HEK293 (cell line): ENCODE results near the gene CTBP2.

ENCODE experiments used
- CTCF ChIP-seq: fragments of 450-650 bp; formaldehyde crosslinking; IDR thresholded peaks from 2 replicates; pipeline ENCODE4 v1.5.1; 2016; ENCODE audit warnings: missing biosample characterization, missing genetic modification characterization
- KLF10 ChIP-seq: fragments of 450-650 bp; IDR thresholded peaks from 2 replicates; pipeline ENCODE4 v1.5.1; 2018; ENCODE audit warnings: missing biosample characterization, mild to moderate bottlenecking, missing genetic modification characterization
- KLF16 ChIP-seq: fragments of 450-650 bp; formaldehyde crosslinking; IDR thresholded peaks from 2 replicates; pipeline ENCODE4 v1.5.1; 2017; ENCODE audit warnings: missing biosample characterization, missing genetic modification characterization
- REST ChIP-seq: fragments of 450-650 bp; formaldehyde crosslinking; IDR thresholded peaks from 2 replicates; pipeline ENCODE4 v1.5.1; 2016; ENCODE audit warnings: missing biosample characterization, missing genetic modification characterization
- ZBTB44 ChIP-seq: fragments of 450-650 bp; IDR thresholded peaks from 2 replicates; pipeline ENCODE4 v1.5.1; 2018; ENCODE audit warnings: missing biosample characterization, mild to moderate bottlenecking, missing genetic modification characterization
- ZFP41 ChIP-seq: fragments of 450-650 bp; formaldehyde crosslinking; IDR thresholded peaks from 2 replicates; pipeline ENCODE4 v1.5.1; 2016; ENCODE audit warnings: missing biosample characterization, missing genetic modification characterization, borderline replicate concordance
- ZNF23 ChIP-seq: fragments of 450-650 bp; formaldehyde crosslinking; IDR thresholded peaks from 2 replicates; pipeline ENCODE4 v1.5.1; 2016; ENCODE audit warnings: missing biosample characterization, missing genetic modification characterization, borderline replicate concordance
- ZNF514 ChIP-seq: fragments of 450-650 bp; formaldehyde crosslinking; IDR thresholded peaks from 2 replicates; pipeline ENCODE4 v1.5.1; 2016; ENCODE audit warnings: missing biosample characterization, missing genetic modification characterization
- ZNF571 ChIP-seq: fragments of 450-650 bp; formaldehyde crosslinking; IDR thresholded peaks from 2 replicates; pipeline ENCODE4 v1.5.0; 2017; ENCODE audit warnings: missing biosample characterization, missing genetic modification characterization
- ZNF585B ChIP-seq: fragments of 450-650 bp; formaldehyde crosslinking; IDR thresholded peaks from 2 replicates; pipeline ENCODE4 v1.5.1; 2016; ENCODE audit warnings: missing biosample characterization, missing genetic modification characterization

- no peak for TF ChIP-seq ZNF514 (tag by site-specific recombination)
- no peak for TF ChIP-seq KLF16 (tag by site-specific recombination)
- TF ChIP-seq ZNF585B (tag by site-specific recombination) = no peak
- no peak for TF ChIP-seq ZNF571 (tag by site-specific recombination)
- no peak for TF ChIP-seq REST
- no peak for TF ChIP-seq CTCF
- no peak for TF ChIP-seq ZBTB44 (tag by site-specific recombination)
- no peak for TF ChIP-seq ZNF23
- no peak for TF ChIP-seq ZFP41
- TF ChIP-seq KLF10 = no peak
These were observed 48.6 kb upstream of the CTBP2 start for GRCh38 chr10:125208854-125209565.
